Activated CD4-positive, alpha-beta T cell treated with anti-CD3 and anti-CD28 coated beads, Interleukin-2, amount 50 U/mL, for 24 hours (primary cell): Measurements from ENCODE around the gene PROB1.
A peak's percentile ranks its signal among the peaks of the same experiment; 100 is the strongest.
"Not testable (repeated sequence)": the region's sequence is repeated elsewhere in the genome, so short reads cannot be mapped to it uniquely, and the experiment has no call there.

Source experiments
- DNase-seq, 2 donors: peaks; one replicate each; pipeline ENCODE4 v3.0.0-alpha.2; 2020; ENCODE audit warnings: low read depth in 1 of 2, low spot score in 1 of 2

The PROB1 gene

DNA sequence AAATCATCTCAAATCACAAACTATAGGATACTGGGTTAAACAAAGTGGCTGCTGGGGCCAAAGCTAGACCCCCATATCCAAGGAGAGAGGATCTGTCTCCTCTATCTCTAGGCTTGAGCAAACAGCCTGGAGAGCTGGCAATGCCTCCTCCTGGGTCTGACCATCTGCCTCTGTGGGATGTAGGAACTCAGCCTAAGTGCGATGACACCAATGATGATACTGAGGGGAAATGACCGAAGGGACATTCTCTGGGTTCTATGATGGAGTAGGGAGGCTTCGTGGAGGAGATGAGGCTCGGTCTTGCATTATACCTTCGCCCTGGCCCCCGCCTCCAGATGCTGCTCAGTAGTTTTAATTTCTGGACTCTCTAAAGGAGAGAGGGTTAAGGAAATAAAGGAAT lies 18.2 kb upstream of the PROB1 start:
- DNase-seq, result no peak

GRCh38 chr5:139410993-139411828 lies 16.3 kb upstream of the PROB1 start:
- DNase-seq, result no peak

DNA sequence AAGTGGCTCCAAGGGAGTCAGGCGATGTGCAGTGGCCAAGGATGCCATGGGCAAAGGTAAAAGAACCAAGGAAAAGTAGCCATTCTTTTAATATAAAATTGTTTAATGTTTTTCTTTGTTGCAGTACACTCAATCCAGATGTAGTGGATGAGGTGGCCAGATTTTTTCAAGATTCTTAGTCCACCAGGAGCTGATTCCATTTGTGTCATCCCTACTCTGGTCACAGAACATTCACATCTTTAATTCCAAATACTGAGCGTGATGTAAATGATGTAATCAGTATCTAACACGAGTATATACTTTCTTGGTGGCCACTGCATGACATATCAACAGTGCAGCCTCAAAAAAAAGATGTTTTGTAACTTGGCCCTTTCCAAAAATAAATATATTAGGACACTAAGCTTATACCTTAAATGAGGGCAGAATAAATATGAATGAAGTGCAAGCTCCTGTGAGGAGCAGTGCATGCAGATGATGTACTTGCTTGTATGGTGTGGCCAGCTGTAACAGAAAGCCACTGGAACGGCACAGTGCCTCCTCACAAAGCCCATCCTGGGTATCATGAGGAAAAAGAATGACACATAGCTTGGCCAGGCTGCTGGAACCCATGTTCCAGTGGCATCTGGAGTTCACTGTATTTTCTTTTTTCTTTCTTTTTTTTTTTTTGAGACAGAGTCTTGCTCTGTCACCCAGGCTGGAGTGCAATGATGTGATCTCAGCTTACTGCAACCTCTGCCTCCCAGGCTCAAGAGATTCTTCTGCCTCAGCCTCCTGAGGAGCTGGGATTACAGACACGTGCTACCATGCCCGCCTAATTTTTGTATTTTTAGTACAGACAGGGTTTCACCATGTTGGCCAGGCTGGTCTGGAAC lies 15.5 kb upstream of the PROB1 start:
- DNase-seq, result no peak

GRCh38 chr5:139409116-139409515 lies 14.2 kb upstream of the PROB1 start:
- not testable (repeated sequence) for DNase-seq

DNA sequence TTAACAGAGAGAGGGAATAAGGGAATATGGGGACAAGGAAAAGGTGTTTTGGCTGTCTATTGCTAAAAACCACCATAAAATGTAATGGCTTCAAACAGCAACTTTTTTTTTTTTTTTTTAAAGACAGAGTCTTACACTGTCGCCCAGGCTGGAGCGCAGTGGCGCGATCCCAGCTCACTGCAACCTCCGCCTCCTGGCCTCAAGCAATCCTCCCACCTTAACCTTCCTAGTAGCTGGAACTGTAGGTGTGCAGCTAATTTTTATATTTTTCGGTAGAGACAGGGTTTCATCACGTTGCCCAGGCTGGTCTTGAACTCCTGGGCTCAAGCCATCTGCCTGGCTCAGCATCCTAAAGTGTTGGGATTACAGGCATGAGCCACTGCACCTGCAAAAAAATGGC lies 13.3 kb upstream of the PROB1 start:
- DNase-seq, result no peak

DNA sequence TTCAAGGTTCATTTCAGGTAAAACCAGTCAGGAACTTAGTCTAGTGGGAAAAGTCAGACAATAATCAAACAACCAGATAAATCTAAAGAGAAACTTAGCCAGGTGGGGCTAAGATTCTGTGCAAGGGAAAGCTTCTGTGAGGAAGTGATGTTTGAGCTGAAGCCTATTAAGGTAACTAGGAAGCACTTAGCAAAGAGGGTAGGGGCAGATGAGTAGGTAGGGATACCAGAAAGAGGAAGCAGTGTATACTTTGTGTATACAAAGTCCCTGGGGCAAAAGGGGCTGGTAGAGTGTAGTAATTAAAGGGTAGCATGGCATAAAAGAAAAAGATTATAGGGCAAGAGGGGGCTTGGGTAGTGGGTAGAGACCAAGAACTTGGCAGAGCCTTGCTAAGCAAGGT lies 12.6 kb upstream of the PROB1 start:
- DNase-seq, result no peak

DNA sequence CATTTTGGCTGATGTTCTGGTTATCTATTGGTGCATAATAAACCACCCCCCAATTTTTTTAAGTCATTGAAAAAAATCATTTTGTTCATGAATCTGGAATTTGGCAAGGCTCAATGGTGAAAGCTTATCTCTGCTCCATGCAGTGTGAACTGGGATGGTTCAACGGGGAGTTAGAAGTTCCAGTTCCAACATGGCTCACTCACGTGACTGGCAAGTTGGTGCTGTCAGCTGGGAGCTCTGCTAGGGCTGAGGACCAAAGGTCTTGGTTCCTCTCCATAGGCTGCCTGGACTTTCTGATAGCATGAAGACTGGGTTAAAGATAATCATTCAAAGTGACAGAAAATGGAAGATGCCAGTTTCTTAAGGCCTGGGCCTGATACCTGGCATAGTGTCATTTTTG lies 12.1 kb upstream of the PROB1 start:
- no peak for DNase-seq

DNA sequence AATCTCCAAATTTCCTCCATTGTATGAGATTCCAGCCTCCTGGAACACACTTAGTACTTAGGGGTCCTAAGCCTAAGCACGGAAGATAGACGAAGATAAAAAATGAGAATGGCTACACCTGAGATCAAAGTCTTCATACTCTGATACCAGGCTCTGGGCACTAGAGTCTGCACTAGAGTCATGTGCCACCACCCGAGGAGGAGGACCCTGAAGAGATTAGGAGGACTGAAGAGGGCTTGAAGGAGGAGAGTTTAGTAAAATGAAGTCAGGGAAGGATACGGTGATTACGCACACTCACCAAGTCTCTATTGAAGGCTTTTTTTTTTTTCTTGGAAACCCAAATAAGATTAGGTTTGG lies 9.6 kb upstream of the PROB1 start:
- DNase-seq, result no peak

GRCh38 chr5:139403787-139404483 lies 9.0 kb upstream of the PROB1 start, which contains the start of gene SPATA24:
SPATA24 (minus strand) TSS chr5:139404089; CDS start chr5:139404060, 29 bp downstream.
- DNase-seq, result peak; percentile 94 to 97

GRCh38 chr5:139403418-139403786 lies 8.5 kb upstream of the PROB1 start:
- DNase-seq, result no peak

- no peak for DNase-seq
These were observed 7.8 kb upstream of the PROB1 start for GRCh38 chr5:139402561-139403158.

GRCh38 chr5:139401546-139401945 lies 6.6 kb upstream of the PROB1 start:
- DNase-seq, result no peak

DNA sequence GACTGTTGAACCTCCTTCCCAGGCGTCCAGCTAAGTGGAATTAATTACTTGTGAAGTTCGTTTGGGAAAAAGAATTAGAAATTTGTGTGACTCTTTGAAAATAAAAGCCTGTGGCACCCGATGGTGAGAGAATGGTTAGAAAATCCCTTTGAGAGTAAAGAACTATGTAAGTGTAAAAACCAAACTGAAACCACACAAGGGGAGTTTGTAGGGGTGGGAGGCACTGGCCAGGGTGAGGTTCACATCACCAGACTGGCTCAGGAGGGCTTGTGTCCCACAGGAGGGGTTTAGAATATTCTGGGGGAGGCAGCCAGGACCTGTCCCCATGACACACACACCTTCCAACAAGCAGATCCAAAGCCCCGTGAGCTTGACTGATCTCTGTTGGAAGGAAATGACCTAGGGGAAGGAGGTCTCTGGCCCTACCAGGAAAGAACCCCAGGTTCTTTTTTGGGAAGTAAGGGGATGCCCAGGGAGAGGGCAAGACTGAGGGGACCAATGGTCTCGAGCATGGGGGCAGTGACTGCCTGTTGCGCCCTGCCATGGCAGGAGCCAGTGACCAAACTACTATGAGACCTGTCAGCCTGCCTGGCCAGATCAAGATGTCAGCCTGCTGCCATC lies 4.7 kb upstream of the PROB1 start:
- no peak for DNase-seq

DNA sequence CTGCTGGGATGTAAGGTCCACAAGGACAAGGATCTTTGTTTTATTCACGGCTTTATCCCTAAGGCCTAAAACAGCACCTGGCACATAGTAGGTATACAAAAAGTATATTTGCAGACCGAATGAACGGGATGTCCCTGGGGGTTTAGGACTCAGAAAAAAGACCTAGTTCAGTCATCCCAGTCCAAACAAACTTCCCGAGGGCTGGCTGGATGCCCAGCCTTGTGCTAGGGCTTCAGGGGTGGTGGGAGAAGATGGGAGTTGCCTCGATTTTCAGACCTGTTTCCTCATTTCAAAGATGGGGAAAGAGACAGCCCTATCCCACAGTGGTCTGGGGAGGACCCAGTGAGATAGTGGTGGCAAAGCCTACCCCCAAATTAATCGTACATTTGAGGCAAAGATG lies 3.0 kb upstream of the PROB1 start:
- no peak for DNase-seq

- DNase-seq, result no peak
These were observed 1.8 kb upstream of the PROB1 start for GRCh38 chr5:139396691-139397090.

- DNase-seq, result no peak
These were observed 1.1 kb upstream of the PROB1 start for GRCh38 chr5:139395844-139396640.

DNA sequence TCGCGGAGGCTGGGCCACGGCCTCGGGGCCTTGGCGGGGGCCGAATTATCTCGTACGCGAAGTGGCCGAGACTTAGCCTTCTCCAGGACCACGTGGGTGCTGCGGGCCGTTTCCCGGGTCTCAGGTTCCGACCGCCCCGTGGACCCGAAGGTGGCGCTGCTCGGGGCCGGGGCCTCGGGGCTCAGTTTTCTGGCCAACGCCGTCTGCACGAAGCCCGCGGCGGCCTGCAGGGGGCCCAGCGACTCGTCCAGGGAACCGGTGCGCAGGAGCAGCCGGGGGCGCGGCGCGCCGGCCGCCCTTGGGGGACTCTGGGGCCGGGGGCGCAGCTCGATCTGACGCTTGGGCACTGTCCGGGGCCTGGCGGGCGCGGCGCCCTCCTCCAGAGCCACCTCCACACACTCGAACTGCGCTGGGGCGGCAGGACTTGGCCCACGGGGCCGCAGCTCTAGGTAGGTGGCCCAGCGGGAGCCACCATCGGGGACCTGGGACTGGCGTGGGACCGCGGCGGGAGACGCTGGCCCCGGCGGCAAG lies 716 bp downstream of the PROB1 start:
- DNase-seq, result no peak

GRCh38 chr5:139393497-139394122 lies 1.3 kb downstream of the PROB1 start:
- no peak for DNase-seq
